Fibroblast of pulmonary artery (primary cell): Measurements from ENCODE around the gene NRDC.

ENCODE experiments used
- DNase-seq: peaks from one replicate; pipeline ENCODE4 v3.0.0-alpha.2; 2010; ENCODE audit warnings: low read depth
- H3K4me3 ChIP-seq: replicated peaks from 2 replicates; pipeline ENCODE4 v1.5.1; 2011; ENCODE audit warnings: low read depth, mild to moderate bottlenecking, control low read depth, low read length, moderate library complexity
- CTCF ChIP-seq: IDR thresholded peaks from 2 replicates; pipeline ENCODE4 v1.5.1; 2011; ENCODE audit warnings: mild to moderate bottlenecking, control low read depth, low read length, inconsistent platforms; ENCODE audit errors: missing control alignments

NRDC gene

DNA sequence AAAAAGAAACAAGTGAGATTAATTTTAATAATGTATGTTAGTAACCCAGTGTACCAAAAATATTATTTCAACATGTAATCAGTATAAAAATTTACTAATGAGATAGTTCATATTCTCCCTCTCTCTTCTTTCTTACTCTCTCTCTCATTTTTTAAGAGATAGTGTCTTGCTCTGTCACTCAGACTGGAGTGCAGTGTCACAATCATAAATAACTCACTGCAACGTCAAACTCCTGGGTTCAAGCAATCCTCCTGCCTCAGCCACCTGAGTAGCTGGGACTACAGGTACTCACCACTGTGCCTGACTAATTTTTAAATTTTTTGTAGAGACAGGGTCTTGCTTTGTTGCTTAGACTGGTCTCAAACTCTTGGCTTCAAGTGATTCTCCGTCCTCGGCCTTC is 123.9 kb downstream of the NRDC start:
- DNase-seq: no peak
- no peak for TF ChIP-seq CTCF
- H3K4me3 ChIP-seq: no peak overlapping the region

DNA sequence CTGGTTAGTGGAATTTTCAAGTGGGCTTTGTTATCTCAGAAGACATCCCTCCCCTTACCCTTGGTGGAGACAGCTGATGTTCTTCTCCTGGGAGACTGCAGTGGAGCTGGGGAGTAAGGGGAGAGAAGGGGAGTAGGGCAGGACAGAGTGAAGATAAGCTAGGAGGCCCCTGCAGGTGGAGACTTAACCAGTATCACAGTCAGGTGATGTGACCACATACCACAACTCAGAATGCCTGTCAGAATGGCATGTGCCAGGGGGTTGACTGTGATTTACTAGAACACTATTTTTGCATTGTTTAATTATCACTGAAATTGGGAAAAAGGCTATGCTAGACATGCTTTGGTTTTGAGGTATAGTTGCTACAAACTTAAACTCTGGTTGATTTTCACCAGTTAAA is 124.6 kb downstream of the NRDC start:
- TF ChIP-seq CTCF: no peak
- no peak overlapping the region for H3K4me3 ChIP-seq
- DNase-seq: no peak

DNA sequence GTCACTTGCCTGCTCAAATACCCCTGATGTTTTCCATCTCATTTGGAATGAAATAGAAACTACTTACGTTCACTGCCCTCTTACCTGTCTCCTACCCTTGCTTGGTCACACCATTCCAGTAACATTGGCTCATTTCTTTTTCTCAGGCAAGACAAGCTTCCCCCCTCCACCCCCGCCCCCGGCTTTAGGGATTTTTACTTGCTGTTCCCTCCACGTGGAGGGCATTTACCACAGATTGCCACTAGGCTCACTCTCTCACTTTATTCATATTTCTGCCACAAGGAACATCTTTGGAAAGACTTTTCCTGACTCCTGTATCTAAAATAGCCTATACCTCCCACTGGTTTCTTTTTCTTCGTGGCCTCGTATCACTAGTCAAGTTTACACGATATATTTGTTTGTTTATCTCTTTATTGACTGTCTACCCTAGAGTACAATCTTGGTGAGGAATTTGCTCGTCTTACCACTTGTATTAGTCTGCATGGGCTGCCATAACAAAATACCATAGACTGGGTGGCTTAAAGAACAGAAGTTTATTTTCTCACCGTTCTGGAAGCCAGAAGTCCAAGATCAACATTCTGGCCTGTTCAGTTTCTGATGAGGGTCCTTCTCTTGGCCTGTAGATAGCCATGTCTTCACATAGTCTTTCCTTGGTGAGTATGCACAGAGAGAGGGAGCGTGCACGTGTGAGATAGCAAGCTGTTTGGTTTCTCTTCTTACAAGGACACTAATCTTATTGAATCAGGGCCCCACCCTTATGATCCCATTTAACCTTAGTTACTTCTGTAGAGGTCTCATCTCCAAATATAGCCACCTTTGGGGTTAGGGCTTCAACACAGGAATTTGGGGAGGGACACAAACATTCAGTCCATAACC is 126.2 kb downstream of the NRDC start:
- H3K4me3 ChIP-seq: no peak overlapping the region
- no peak for DNase-seq
- no peak for TF ChIP-seq CTCF

DNA sequence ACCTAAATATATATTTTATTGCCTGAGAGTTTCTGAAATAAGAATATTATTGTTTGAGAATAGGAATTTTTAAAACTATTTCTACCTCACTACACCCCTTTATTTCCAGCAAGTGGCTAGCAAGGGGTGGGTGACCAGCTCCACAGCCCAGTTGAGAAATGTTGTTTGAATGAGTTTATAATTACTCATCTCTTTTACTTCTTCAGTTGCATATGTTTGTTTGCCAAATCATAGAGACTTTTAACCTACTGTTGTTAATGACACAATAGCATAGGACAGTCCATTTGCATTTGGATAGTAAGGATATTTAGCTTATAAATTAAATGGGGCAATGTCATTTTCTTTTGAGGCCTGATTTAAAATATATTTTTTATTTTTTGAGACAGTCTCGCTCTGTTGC is 127.8 kb downstream of the NRDC start:
- TF ChIP-seq CTCF: no peak
- peak; percentile 68 for DNase-seq
- H3K4me3 ChIP-seq: no peak overlapping the region

DNA sequence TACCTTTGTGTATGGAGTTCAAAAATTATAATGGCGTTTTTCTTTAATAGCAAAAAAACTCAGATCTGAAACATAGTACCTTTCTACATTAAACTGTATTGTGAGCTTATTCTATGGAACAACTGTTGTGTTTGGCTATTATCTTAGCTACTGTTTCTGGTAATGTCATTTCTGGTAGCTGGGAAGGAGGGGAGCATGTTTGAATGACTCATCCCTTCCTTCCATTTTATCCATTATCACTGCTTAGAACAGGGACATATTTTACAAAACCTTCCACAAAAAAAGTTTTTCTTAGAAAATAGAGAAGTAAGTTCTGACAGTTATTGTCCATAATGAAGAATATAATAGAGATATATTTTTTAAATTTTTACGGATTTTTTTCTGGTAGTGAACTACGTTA is 128.3 kb downstream of the NRDC start:
- DNase-seq: peak; percentile 83
- TF ChIP-seq CTCF: no peak

GRCh38 chr1:51749151-51749550 is 129.4 kb downstream of the NRDC start:
- H3K4me3 ChIP-seq: no peak overlapping the region
- no peak for DNase-seq
- no peak for TF ChIP-seq CTCF

More for the DNA sequence above, 128.3 kb downstream of the NRDC start:
- no peak overlapping the region for H3K4me3 ChIP-seq

- H3K4me3 ChIP-seq: no peak overlapping the region
- no peak for TF ChIP-seq CTCF
- DNase-seq: no peak
Observed at GRCh38 chr1:51745304-51745570, 133.3 kb downstream of the NRDC start.
